ENCODE results near the gene FAM149B1. TPM values are rescaled to one million over a fixed set of nuclear protein-coding genes. Genes with fewer than 3 reads are reported as not detected.

FAM149B1 gene
- total RNA-seq, 1 experiment from 2014 or later = 17.5 TPM

DNA sequence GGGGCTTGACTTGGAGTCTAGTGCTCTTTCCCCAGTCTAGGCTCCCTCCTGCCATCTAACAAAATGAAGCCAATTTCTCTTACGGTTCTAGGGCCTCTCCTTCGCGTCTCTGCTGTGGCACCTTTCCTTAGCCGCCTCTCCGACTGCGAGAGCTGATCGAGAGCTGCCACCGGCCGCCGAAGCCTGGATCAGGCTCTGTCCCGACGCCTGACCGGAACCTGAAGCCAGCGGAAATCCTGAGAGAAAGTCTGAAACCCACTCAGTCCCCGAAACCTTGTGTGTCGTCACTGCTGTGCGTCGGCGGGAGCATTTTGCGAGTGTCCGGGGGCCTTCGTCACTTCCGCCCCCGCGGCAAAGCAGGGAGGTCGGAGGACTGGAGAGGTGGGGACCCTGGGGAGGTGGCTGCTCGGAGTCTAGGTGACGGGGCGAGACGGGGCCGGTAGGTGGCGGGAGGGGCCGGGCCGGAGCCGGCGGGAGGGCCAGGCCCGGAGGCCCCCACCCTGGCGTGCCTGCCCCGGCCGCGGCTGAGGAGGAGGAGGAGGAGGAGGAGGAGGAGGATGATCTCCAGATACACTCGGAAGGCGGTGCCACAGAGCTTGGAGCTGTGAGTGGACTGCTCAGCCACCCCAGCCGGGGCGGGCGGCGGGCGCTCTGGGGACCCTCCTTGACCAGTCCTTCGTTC is at the start of gene FAM149B1, which contains the start of gene ECD (continued):
- no peak for TF ChIP-seq REST (IDR thresholded peaks at IDR 0.05; ENCODE audit: low read depth)

- no peak for TF ChIP-seq ELF1 (IDR thresholded peaks at IDR 0.05; ENCODE audit: borderline replicate concordance, low read depth)
- no peak for TF ChIP-seq FOSL1 (IDR thresholded peaks at IDR 0.05; ENCODE audit: low read depth)
- no peak for TF ChIP-seq JUND (IDR thresholded peaks at IDR 0.05)
- no peak for TF ChIP-seq ZBTB33 (IDR thresholded peaks at IDR 0.05; ENCODE audit: extremely low read depth, insufficient replicate concordance, low read length)
- no peak for TF ChIP-seq ZFX (IDR thresholded peaks at IDR 0.05)
- no peak for TF ChIP-seq POLR2AphosphoS5 (IDR thresholded peaks at IDR 0.05; ENCODE audit: low read depth, low read length)
- no peak for TF ChIP-seq SP1 (IDR thresholded peaks at IDR 0.05; ENCODE audit: low read depth)
- no peak for TF ChIP-seq ZNF274 (IDR thresholded peaks at IDR 0.05; ENCODE audit: low read depth, low read length)
- H3K4me3 ChIP-seq (replicated peaks in 1 of 2; ENCODE audit: low read depth in 1 of 2, low read length in 2 of 2) = no peak overlapping the region
- no peak overlapping the region for H3K9ac ChIP-seq (ENCODE audit: low read length)
- H4K20me1 ChIP-seq (ENCODE audit: insufficient read depth) = no peaks in the 10 kb centered on the region
- H3K4me2 ChIP-seq (ENCODE audit: low read length) = no peak overlapping the region
- no peak for ATAC-seq
- no TSS peak for BruUV-seq (replicated peaks)
- no peaks in the 10 kb centered on the region for H3K36me3 ChIP-seq (ENCODE audit: control insufficient read depth in 1 of 2, insufficient read depth in 2 of 2, low read length in 2 of 2)
- DNase-seq (ENCODE audit: low read depth, low spot score) = no peak
- no peaks in the 10 kb centered on the region for H3K9me3 ChIP-seq (ENCODE audit: control insufficient read depth in 1 of 2, insufficient read depth in 1 of 2, low read depth in 1 of 2, low read length in 2 of 2)
- no peaks in the 10 kb centered on the region for H3K27me3 ChIP-seq (ENCODE audit: insufficient read depth, low read length)
- no peak overlapping the region for H3K27ac ChIP-seq (ENCODE audit: low read depth, low read length)
- H2AFZ ChIP-seq (ENCODE audit: low read depth, low read length, poor library complexity, severe bottlenecking) = no peak overlapping the region
- H3K9me2 ChIP-seq (ENCODE audit: insufficient read depth) = no peaks in the 10 kb centered on the region
- peaks cover 15 to 34% of the 10 kb centered on the region in 2 experiments for H3K4me1 ChIP-seq (ENCODE audit: control insufficient read depth in 1 of 2, insufficient read depth in 2 of 2, low read length in 2 of 2)
- POLR2A ChIA-PET = no interaction called here
- RAD21 ChIA-PET (ENCODE audit: low non-redundant PET in 1 of 2, low total read pairs in 2 of 2, uncharacterized antibody in 2 of 2, unreplicated experiment in 2 of 2) = no interaction called here
- intact Hi-C loops (cut with micrococcal nuclease) = no loop called here
- no peaks in the 10 kb centered on the region for H3K79me2 ChIP-seq (ENCODE audit: insufficient read depth, low read length)
- CTCF ChIA-PET = no interaction called here
Measured at GRCh38 chr10:73119457-73119856, 48.5 kb upstream of the FAM149B1 start.

Measured in HCT116 (cell line).